SKM-1 treated with dmso at 0.1 percent for 144 hours (cell line): Measurements from ENCODE around the gene RND1.

Source experiments
- DNase-seq: peaks from one replicate; lab custom pipeline; 2025; ENCODE audit not compliant: unreplicated experiment; lab: John Stamatoyannopoulos, UW

The RND1 gene

GRCh38 chr12:48828841-48829575, 36.7 kb downstream of the RND1 start:
- no peak for DNase-seq

- no peak for DNase-seq
Measured at GRCh38 chr12:48828293-48828692, 37.4 kb downstream of the RND1 start.

GRCh38 chr12:48827513-48828096, 38.1 kb downstream of the RND1 start:
- DNase-seq, result no peak

GRCh38 chr12:48827026-48827425, 38.6 kb downstream of the RND1 start:
- no peak for DNase-seq

GRCh38 chr12:48826209-48826855, 39.3 kb downstream of the RND1 start:
- no peak for DNase-seq

GRCh38 chr12:48824905-48825304, 40.8 kb downstream of the RND1 start:
- DNase-seq, result no peak

- DNase-seq, result no peak
Measured at GRCh38 chr12:48824112-48824511, 41.6 kb downstream of the RND1 start.

- DNase-seq, result no peak
Measured at GRCh38 chr12:48823281-48823680, 42.4 kb downstream of the RND1 start.

- no peak for DNase-seq
Measured at GRCh38 chr12:48822711-48823110, 43.0 kb downstream of the RND1 start.

GRCh38 chr12:48822139-48822538, 43.5 kb downstream of the RND1 start:
- DNase-seq, result no peak

- DNase-seq, result no peak
Measured at GRCh38 chr12:48819986-48820725, 45.5 kb downstream of the RND1 start.

- no peak for DNase-seq
Measured at GRCh38 chr12:48818831-48819590, 46.7 kb downstream of the RND1 start.

GRCh38 chr12:48817873-48818830, 47.5 kb downstream of the RND1 start, which contains the start of gene CACNB3:
Gene CACNB3, plus strand, starts transcription at chr12:48818496. Its CDS starts 434 bp downstream, at chr12:48818930.
- no peak for DNase-seq

- no peak for DNase-seq
Measured at GRCh38 chr12:48816143-48816854, 49.4 kb downstream of the RND1 start.

- peak; percentile 44 for DNase-seq
Measured at GRCh38 chr12:48815126-48816110, 50.3 kb downstream of the RND1 start.

- no peak for DNase-seq
Measured at GRCh38 chr12:48814262-48815125, 51.2 kb downstream of the RND1 start.
